SU-DHL-6 (cell line): Measurements from ENCODE around the gene RXRB.

Source experiments
- EZH2phosphoT487 ChIP-seq: fragments of 200-600 bp; sonication (generic), shearing (Covaris generic); conservative IDR thresholded peaks from 2 replicates; pipeline ENCODE4 v1.6.1; 2018; ENCODE audit warnings: mild to moderate bottlenecking, antibody characterized with exemption, low read length, moderate library complexity, mixed read lengths
- TF ChIP-seq, protein P1 (sequence below): fragments of 200-600 bp; sonication (generic); IDR thresholded peaks from one replicate; pipeline ENCODE4 v1.5.1; 2017; ENCODE audit warnings: antibody characterized with exemption, mild to moderate bottlenecking, low read length, moderate library complexity; ENCODE audit not compliant: insufficient read depth, poor library complexity, severe bottlenecking

DNA sequence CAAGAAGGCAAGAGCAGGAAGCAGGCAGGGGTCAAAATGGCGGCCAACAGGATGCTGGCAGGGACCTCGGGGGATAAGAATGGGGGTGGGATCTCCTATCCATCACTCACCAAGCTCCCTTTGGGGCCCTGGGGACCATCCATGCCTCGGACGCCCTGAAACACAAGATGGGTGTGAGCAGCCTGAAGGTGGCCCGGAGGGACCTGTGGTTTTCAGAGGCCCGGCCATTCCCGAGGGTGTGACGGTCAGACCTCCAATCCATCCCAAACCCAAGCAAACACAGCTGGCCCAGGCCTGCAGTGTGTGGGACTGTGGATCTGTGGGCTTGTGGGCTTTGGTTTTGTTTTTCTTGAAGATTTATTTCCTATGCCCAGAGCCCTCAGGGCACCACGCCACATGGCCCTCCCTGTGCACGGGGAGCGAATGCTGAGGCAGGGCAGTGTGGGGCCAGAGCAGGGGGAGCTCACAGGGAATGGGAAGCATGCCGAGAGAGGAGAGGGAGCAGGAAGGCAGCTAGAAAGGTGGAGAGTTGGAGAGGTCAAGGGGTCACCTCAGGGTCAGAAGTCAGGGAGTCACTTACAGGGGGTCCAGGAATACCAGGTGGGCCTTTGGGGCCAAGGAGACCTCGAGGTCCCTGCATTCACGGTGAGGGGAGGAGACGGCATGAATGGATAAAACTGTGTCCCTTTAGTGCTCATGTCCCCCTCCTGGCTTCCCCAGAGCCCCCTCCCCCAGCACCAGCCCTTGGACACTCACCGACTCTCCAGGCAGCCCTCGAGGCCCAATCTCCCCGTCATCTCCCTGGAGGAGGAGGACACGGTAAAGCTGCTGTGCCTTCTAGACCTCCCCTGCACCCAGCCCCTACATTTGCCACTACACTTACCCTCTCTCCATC is 22.7 kb downstream of the RXRB start:
- TF ChIP-seq, protein P1, sequence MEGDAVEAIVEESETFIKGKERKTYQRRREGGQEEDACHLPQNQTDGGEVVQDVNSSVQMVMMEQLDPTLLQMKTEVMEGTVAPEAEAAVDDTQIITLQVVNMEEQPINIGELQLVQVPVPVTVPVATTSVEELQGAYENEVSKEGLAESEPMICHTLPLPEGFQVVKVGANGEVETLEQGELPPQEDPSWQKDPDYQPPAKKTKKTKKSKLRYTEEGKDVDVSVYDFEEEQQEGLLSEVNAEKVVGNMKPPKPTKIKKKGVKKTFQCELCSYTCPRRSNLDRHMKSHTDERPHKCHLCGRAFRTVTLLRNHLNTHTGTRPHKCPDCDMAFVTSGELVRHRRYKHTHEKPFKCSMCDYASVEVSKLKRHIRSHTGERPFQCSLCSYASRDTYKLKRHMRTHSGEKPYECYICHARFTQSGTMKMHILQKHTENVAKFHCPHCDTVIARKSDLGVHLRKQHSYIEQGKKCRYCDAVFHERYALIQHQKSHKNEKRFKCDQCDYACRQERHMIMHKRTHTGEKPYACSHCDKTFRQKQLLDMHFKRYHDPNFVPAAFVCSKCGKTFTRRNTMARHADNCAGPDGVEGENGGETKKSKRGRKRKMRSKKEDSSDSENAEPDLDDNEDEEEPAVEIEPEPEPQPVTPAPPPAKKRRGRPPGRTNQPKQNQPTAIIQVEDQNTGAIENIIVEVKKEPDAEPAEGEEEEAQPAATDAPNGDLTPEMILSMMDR = no peak
- TF ChIP-seq EZH2phosphoT487 = no peak
